T follicular helper cell (primary cell): Measurements from ENCODE around the gene CAPN5.

ENCODE experiments used
- DNase-seq: peaks from one replicate; pipeline ENCODE4 v3.0.0-alpha.2; 2020; ENCODE audit warnings: low read depth

Gene CAPN5

DNA sequence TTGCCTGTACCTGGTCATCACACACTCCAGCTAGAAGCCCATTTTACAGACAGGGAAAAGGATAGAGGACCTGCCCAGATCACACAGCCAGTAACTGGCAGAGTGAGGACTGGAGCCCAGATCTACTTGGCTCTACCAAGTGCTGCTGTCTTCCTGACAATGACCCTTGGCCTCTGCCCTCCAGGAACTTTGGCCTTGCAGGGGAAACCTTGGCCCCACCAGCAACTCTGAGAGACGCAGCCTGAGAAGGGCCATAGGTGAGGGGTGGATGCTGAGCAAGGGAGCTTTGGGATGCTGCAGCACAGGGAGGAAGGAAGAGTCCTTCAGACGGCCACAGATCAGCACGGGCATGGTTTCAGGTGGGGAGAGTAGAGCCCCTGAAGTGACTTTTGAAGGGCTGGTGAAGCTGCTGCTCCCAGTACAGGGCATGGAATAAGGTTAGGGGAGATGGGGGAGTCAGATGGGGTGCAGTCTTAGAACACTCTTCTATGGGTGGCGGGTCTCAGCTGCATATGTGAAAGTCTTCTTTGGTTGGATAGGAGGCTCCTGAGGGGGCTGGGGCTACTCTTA, 2.0 kb upstream of the CAPN5 start:
- DNase-seq: no peak

GRCh38 chr11:77065878-77066228, 918 bp upstream of the CAPN5 start:
- no peak for DNase-seq

GRCh38 chr11:77067861-77068443, 1.2 kb downstream of the CAPN5 start:
- DNase-seq: no peak

- no peak for DNase-seq
Observed at GRCh38 chr11:77068457-77069335, 1.9 kb downstream of the CAPN5 start.

DNA sequence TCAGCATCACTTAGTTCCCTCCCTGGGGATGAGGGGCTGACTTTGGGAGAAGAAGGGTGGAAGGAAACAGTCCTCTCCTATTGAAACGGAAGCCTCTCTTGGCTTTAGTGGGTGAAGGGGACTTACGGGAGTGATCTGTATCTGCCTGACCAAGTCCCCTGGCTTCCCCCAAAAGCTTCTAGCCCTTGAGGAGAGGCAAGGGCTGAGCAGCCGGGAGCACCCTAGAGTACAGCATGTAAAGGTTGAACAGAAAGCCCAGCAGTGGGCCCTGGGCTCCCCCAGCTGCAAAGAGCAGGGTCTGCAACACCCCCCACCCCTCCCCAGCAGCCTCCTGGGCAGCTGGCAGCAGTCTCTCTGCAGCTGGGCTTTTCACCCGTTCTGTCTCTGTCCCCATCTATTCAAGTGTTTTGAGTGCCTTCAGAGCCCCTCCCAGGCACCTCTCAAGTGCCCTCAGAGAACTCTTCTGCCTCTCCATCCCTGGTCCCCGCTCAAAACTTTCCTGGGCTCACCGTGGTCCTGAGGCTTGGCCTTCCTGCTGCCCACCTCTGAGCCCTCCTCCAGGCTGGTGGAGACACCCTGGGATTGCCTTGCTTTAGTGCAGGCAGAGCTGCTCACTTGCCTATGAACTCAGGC, 2.7 kb downstream of the CAPN5 start:
- DNase-seq: no peak

DNA sequence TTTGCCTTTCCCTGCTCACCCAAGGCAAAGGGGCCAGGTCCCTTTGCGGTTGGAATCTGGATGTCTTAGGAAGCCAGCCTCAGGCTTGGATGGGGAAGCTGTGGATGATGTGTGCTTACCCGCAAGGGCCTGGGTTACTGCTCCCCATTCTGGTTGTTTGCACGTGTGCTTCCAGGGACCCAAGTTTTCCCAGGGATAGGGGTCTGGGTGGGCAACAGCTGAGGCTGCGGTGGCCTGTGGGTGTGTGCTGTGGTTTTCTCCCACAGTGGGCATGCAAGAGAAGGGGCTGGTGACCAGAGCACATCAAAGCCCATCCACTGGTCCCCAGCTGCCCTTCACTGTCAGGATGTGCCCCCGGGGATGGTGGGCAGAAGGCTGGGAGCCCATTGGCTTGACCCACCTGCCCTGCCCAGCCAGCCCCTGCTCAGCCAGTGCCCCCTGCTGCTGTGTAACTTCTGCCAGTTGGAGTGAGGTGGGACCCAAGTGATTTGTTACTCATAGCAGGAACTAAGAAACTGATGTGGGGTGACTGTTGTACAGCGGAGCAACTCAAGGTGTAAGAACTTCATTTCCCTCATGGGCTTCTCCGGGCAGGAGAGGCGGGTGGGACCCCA, 3.3 kb downstream of the CAPN5 start:
- no peak for DNase-seq

DNA sequence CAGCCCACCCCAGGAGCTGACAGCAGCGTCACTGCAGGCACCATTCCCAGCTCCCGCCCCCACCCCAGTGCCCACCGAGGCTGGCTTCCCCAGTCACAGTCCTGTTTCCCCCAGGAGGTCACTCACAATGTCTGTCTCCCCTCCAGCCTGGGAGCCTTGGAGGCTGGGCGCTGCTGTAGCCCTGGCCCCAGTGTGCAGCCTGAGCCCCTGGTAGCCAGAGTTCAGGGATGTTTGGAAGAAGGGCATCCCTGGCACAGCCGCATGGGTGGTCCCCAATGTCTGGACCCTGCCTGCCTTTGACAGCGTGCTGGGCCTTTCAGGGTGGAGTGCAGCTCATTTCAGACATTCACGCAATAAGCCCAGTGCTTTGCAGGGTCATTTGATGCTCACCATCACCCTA, 4.3 kb downstream of the CAPN5 start:
- DNase-seq: no peak

DNA sequence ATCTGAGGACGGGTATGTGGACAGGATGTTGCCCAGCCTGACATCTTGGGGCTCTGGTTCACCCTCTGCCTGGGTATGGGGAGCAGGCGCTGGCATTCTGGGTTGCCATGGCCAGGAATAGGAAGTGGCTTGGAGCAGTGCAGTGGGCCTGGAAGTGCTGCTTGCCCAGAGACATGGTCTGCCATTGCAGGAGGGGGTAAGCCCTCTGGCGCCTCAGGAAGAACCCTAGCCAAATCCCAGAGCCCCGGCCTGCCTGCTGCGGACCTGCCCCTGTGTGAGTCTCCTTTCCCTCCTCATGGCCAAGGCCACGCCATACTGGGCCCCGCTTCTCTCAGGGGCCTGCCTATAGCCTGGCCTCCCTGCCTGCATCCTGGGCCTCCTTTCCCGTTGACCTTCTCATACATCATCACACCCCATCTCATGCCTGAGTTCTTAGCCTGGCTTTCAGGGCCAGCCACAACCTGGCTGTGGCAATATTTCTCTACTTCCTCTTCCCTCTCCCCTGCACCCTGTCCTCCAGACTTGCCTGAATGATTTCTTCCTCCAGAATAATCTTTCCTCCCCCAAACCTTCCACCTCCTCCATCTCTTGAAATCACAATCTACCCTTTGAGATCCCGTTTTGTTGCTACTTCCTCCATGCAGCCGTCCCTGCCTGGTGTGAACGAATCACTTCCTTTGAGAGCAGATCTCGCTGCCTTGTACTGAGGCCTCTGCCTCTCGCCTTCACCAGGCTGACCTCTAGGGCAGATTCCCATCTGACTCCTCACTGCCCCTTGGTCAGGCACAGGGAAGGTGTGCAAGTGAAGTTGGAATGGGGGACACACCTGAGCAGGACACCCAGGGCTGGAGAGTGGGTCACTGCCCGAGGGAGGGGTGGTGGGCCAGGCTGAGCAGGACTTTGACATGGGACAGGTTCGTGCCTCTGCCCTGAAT, 5.2 kb downstream of the CAPN5 start:
- no peak for DNase-seq

- no peak for DNase-seq
Observed at GRCh38 chr11:77072851-77073327, 6.1 kb downstream of the CAPN5 start.

- DNase-seq: no peak
Observed at GRCh38 chr11:77073328-77074001, 6.7 kb downstream of the CAPN5 start.

- no peak for DNase-seq
Observed at GRCh38 chr11:77074205-77074604, 7.4 kb downstream of the CAPN5 start.

DNA sequence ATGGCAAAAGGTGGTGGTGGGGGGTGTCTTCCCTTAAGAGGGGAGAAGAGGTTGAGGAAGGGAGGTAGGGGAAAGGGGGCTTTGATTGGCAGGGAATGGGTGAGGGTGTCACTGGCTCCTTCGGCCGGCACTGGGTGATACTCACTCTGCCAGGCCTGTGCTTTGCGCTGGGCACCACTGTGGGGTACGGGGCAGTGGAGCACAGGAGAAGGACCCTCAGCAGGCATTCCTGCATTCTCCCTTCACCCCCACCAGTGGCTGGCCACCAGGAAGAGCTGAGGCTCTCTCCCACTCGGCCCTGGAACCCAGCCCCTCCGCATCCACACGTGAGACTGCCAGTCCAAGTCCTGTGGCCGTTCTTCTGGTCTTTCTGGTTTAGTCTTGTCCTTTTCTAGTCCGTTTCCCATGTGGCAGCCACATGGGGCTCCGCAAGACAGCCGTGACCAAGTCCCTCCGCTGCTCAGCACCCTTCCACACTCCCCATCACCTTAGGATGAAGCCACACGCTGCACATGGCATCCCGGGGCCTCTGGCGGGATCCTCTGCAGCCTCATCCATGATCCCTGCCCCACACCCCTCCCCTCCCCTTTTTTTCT, 8.0 kb downstream of the CAPN5 start:
- no peak for DNase-seq

GRCh38 chr11:77075425-77075905, 8.7 kb downstream of the CAPN5 start:
- DNase-seq: no peak

GRCh38 chr11:77079666-77080065, 12.9 kb downstream of the CAPN5 start:
- no peak for DNase-seq

- DNase-seq: no peak
Observed at GRCh38 chr11:77080643-77081210, 14.0 kb downstream of the CAPN5 start.

- no peak for DNase-seq
Observed at GRCh38 chr11:77081381-77081851, 14.6 kb downstream of the CAPN5 start.

DNA sequence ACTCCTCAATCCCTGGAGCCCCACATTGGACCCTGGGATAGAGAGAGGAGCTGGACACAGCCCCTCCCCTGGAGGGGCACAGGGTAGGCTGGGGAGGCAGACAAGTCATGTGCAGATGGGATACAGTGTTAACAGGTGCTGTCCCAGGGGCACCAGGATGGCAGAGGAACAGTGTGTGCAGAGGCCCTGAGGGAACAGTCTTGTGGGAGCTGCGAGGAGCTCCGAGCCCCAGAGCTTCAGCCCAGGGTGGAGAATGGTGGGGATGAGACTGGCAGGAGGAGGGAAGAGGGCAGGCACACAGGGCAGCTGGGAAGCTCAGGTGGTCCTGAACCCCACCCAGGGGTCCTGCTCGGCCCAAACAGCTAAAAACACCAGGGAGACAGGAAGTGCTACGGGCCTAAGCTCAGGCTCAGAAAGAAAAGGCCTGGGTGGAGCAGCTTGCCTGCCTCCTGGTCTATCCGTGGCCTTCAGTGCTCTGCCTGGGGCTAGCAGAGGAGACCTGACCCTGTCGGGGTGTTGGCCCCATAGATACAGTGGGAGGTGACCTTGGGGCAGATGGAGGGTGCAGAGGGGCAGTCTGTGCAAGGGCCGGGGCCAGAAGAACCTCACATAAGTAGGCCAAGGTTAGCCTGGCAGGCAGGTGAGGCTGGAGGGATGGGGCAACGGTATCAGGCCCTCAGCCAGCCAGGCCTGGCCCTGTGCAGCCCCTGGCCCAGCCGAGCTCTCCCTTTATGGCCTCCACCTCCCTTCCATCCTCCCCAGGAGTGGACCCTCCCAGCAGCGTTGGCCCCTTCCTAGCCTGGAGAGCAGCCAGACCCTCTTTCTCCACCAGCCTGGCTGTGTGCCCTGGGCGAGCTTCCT, 15.4 kb downstream of the CAPN5 start:
- DNase-seq: no peak

GRCh38 chr11:77082838-77083565, 16.2 kb downstream of the CAPN5 start:
- no peak for DNase-seq
